ENCODE measurements around the gene KCNJ18.

KCNJ18 gene

DNA sequence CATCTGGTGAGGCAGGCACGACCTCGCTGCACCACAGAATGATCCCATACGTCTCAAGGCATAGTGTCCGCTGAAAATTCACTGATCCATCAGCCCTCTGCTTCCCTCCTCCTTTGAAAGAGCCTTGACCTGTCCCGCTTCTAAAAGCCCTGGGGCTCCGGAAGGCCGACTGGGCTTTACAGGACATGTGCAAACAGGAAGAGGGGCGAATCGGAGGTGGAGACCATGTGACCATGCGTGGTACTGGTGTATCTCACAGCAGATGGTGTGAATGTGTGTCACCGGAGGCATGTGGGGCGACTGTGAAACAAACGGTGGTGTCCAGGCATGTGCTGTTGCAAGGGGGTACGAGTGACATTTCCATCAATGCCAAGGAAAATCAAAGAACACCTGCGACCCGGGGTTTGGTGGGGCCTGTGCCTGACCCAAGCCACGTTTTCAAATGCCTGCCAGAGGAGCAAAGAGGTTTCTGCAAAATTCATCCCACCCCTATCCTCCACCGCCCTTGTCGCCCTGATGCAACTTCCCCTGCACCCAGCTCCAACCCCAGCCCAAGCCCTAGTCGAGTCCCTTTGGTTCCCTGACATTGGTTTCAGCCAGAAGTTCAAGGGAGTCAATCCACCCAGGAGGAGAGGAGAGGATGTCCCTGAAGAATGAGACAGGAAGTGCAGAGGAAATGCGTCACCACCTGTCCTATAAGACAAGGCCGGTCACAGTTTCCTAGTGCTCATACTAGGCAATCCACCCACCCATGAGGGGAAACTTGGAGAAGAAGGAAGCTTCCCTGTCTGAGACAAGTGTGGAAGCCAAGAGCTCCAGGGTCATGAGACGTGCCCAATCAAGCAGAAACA is 5.9 kb upstream of the KCNJ18 start:
- TF ChIP-seq, protein P1, sequence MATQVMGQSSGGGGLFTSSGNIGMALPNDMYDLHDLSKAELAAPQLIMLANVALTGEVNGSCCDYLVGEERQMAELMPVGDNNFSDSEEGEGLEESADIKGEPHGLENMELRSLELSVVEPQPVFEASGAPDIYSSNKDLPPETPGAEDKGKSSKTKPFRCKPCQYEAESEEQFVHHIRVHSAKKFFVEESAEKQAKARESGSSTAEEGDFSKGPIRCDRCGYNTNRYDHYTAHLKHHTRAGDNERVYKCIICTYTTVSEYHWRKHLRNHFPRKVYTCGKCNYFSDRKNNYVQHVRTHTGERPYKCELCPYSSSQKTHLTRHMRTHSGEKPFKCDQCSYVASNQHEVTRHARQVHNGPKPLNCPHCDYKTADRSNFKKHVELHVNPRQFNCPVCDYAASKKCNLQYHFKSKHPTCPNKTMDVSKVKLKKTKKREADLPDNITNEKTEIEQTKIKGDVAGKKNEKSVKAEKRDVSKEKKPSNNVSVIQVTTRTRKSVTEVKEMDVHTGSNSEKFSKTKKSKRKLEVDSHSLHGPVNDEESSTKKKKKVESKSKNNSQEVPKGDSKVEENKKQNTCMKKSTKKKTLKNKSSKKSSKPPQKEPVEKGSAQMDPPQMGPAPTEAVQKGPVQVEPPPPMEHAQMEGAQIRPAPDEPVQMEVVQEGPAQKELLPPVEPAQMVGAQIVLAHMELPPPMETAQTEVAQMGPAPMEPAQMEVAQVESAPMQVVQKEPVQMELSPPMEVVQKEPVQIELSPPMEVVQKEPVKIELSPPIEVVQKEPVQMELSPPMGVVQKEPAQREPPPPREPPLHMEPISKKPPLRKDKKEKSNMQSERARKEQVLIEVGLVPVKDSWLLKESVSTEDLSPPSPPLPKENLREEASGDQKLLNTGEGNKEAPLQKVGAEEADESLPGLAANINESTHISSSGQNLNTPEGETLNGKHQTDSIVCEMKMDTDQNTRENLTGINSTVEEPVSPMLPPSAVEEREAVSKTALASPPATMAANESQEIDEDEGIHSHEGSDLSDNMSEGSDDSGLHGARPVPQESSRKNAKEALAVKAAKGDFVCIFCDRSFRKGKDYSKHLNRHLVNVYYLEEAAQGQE (IDR thresholded peaks at IDR 0.05; ENCODE audit: insufficient read depth in 1 of 2, low read depth in 2 of 2, low read length in 2 of 2): no peak
- TF ChIP-seq TAF1 (IDR thresholded peaks at IDR 0.05; ENCODE audit: borderline replicate concordance, insufficient read depth, low read length) (no peak), POLR2AphosphoS5 (IDR thresholded peaks at IDR 0.05; ENCODE audit: low read depth, low read length) (no peak), FOXP2 (optimal IDR thresholded peaks at IDR 0.05; ENCODE audit: borderline replicate concordance, extremely low read depth, extremely low read length, insufficient read depth) (no peak), SIN3A (IDR thresholded peaks at IDR 0.05; ENCODE audit: borderline replicate concordance, insufficient read depth, low read length) (no peak)

DNA sequence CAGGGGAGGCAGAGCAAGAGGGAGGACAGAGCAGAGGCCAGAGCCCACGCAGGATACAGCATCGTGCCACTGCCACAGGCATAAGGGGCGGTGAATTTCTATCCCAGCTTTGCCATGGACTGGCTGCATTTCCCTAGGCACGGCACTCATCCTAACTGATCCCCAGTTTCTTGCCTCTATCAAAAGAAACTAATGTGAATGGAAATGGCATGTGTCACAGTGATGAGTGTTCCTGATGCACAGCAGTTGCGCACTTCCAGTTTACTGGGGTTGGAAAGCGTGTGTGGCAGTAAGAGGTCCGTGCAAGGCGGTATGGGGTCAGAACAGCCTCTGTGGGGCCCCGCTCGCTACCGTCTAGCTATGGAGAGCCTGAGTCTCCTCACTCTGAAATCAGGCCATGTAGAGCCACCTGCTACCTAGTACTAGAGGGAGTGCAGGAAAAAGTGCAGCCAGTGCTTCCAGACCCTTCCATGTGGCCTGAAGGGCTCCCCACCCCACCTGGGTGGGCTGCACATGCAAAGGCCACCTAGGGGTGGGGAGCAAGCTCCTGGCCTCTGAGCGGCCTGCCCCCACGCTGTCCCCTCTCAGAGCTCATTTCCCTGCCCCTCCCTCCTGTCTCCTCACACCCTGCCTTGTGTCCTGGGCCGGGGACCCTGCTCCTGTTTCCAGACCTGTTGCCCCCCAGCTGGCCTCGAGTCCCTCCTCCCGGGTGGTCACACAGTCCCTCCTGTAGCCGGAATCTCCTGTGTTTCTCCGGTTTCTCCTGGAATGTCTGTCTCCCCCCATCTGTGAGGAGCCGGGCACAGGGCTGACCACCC is 5.0 kb upstream of the KCNJ18 start:
- TF ChIP-seq POLR2AphosphoS5 (IDR thresholded peaks at IDR 0.05; ENCODE audit: low read depth, low read length) (no peak), FOXP2 (optimal IDR thresholded peaks at IDR 0.05; ENCODE audit: borderline replicate concordance, extremely low read depth, extremely low read length, insufficient read depth) (no peak), TAF1 (IDR thresholded peaks at IDR 0.05; ENCODE audit: borderline replicate concordance, insufficient read depth, low read length) (no peak), SIN3A (IDR thresholded peaks at IDR 0.05; ENCODE audit: borderline replicate concordance, insufficient read depth, low read length) (no peak)
- TF ChIP-seq, protein P1 (IDR thresholded peaks at IDR 0.05; ENCODE audit: insufficient read depth in 1 of 2, low read depth in 2 of 2, low read length in 2 of 2): no peak

DNA sequence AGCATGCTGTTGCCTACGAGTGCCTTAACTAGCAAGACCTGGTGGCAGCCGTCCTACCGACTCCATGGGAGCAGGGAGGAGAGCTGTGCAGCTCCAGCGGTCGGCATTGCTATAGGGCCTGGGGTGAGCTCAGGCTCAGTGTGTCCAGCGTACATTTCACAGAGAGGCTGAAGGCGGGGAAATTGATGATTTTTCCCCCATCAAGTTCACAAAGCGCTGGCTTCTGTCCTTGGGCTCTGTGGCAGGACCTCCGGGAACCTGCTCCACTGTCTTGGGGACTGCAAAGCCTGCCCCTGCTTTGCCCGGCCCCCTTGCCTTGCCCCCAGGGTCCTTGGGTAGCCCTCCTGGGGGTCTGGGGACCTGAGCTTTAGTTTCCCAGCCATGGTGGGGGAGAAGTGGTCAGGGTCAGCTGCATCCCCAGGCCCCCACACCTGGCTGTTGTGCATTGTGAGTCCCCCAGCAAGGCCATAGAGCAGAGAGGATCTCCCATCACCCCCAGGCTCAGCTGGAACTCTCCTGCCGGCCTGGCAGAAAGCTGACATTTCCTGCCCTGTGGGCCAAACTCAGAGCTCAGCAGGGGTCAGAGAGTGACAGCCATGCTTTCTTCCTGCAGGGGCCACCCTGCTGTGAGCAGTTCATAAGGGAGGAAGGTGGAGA is 3.9 kb upstream of the KCNJ18 start:
- TF ChIP-seq SIN3A (IDR thresholded peaks at IDR 0.05; ENCODE audit: borderline replicate concordance, insufficient read depth, low read length) (no peak), FOXP2 (optimal IDR thresholded peaks at IDR 0.05; ENCODE audit: borderline replicate concordance, extremely low read depth, extremely low read length, insufficient read depth) (no peak), TAF1 (IDR thresholded peaks at IDR 0.05; ENCODE audit: borderline replicate concordance, insufficient read depth, low read length) (no peak), POLR2AphosphoS5 (IDR thresholded peaks at IDR 0.05; ENCODE audit: low read depth, low read length) (no peak)
- TF ChIP-seq, protein P1 (IDR thresholded peaks at IDR 0.05; ENCODE audit: insufficient read depth in 1 of 2, low read depth in 2 of 2, low read length in 2 of 2): no peak

DNA sequence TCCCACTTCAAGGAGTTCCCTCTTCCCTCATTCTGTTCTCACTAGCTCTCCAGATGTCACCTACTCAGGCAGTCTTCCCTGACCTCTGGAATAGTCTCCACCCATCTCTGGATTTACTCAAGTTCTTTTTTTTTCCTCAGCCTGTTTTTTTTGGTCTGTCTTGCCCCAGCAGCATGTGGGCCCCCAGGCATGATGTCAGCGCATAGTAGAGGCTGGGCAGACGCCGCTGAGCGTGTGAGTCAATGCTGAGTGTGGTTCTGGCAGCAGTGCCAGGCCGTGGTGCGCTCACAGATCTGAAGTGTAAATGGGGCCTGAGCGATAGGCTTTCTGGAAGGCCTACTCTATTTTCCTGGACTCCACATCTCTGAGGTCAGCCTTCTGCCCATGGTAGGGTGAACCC is 2.7 kb upstream of the KCNJ18 start:
- TF ChIP-seq FOXP2 (optimal IDR thresholded peaks at IDR 0.05; ENCODE audit: borderline replicate concordance, extremely low read depth, extremely low read length, insufficient read depth): no peak
- no peak for TF ChIP-seq TAF1 (IDR thresholded peaks at IDR 0.05; ENCODE audit: borderline replicate concordance, insufficient read depth, low read length)
- TF ChIP-seq POLR2AphosphoS5 (IDR thresholded peaks at IDR 0.05; ENCODE audit: low read depth, low read length): no peak
- TF ChIP-seq, protein P1 (IDR thresholded peaks at IDR 0.05; ENCODE audit: insufficient read depth in 1 of 2, low read depth in 2 of 2, low read length in 2 of 2): no peak
- TF ChIP-seq SIN3A (IDR thresholded peaks at IDR 0.05; ENCODE audit: borderline replicate concordance, insufficient read depth, low read length): no peak

Data from PFSK-1 (cell line).